ENCODE data around the gene MSL3B.

GRCh38 chr2:233854241-233854981 lies 13.8 kb downstream of the MSL3B start, which contains the start of gene HJURP:
- peak; percentile 65 to 86 (median 76) for TF ChIP-seq POLR2AphosphoS5 (IDR thresholded peaks at IDR 0.05)
- TF ChIP-seq, protein P1, sequence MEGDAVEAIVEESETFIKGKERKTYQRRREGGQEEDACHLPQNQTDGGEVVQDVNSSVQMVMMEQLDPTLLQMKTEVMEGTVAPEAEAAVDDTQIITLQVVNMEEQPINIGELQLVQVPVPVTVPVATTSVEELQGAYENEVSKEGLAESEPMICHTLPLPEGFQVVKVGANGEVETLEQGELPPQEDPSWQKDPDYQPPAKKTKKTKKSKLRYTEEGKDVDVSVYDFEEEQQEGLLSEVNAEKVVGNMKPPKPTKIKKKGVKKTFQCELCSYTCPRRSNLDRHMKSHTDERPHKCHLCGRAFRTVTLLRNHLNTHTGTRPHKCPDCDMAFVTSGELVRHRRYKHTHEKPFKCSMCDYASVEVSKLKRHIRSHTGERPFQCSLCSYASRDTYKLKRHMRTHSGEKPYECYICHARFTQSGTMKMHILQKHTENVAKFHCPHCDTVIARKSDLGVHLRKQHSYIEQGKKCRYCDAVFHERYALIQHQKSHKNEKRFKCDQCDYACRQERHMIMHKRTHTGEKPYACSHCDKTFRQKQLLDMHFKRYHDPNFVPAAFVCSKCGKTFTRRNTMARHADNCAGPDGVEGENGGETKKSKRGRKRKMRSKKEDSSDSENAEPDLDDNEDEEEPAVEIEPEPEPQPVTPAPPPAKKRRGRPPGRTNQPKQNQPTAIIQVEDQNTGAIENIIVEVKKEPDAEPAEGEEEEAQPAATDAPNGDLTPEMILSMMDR (IDR thresholded peaks at IDR 0.05): no peak
